ENCODE results near the gene HTT. TPM values are rescaled to one million over a fixed set of nuclear protein-coding genes. Genes with fewer than 3 reads are reported as not detected.

Gene HTT
- total and polyA plus RNA-seq, 2 of the 8 experiments (the other 6 are each of a cell fraction or from before 2014, with no cell fraction given): 24.0 to 71.0 TPM

DNA sequence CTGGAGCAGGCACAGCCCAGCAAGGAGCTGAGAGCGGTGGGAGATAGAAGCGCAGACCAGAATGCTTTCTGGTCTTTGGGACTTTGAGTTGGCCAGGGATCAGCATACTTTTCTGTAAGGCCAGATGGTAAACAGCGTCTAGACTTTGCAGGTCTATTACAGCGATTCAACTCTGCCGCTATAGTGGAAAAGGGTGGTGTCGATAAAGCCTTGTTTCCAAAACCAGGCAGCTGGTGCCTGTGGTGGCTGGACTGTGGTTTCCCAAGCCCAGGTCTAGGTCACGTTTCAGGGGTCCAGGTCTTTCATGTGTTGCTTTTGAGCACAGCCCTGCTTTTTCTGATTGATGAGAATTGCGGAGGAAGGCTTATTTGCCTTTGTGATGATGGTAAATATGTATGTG is 40.2 kb upstream of the HTT start:
- Histone ChIP-seq H3K9me3 (ENCODE audit: insufficient read depth in 2 of 2, low read depth in 1 of 2, low read length in 1 of 2) (no peaks in the 10 kb centered on the region), H2BK15ac (ENCODE audit: low read length) (no peak overlapping the region), H3K4me2 (ENCODE audit: insufficient read depth in 1 of 2, low read depth in 2 of 2, low read length in 2 of 2) (no peak overlapping the region), H2AK5ac (ENCODE audit: low read depth, low read length) (no peak overlapping the region), H3K23me2 (ENCODE audit: low read depth, low read length) (no peaks in the 10 kb centered on the region), H3K4ac (replicated peaks; ENCODE audit: insufficient read length, low read depth, low read length) (no peak overlapping the region), H4K5ac (ENCODE audit: insufficient read length, low read depth, low read length) (no peak overlapping the region), H2BK12ac (ENCODE audit: low read depth, low read length) (no peak overlapping the region), H4K91ac (replicated peaks; ENCODE audit: insufficient read length, low read length) (no peak overlapping the region), H4K8ac (ENCODE audit: extremely low read depth, insufficient read depth, low read length) (no peak overlapping the region), H2BK120ac (replicated peaks; ENCODE audit: low read depth, low read length) (no peak overlapping the region), H3K27ac (ENCODE audit: low read depth, low read length) (no peak overlapping the region), H2BK20ac (ENCODE audit: low read length) (no peak overlapping the region), H3K27me3 (replicated peaks in 1 of 4; ENCODE audit: control insufficient read depth in 3 of 4, extremely low read depth in 1 of 4, insufficient read depth in 3 of 4, low read length in 3 of 4) (no peaks in the 10 kb centered on the region; a peak in 2 of 7 replicates), H4K20me1 (replicated peaks in 1 of 2; ENCODE audit: control insufficient read depth in 1 of 2, insufficient read depth in 2 of 2, low read length in 2 of 2) (no peaks in the 10 kb centered on the region), H2BK5ac (ENCODE audit: low read depth, low read length) (no peak overlapping the region), H3K36me3 (ENCODE audit: control insufficient read depth in 2 of 4, insufficient read depth in 4 of 4, low read length in 3 of 4) (no peaks in the 10 kb centered on the region), H3K79me1 (ENCODE audit: low read depth, low read length) (no peaks in the 10 kb centered on the region), H3K79me2 (ENCODE audit: control insufficient read depth in 1 of 2, insufficient read depth in 2 of 2, low read length in 2 of 2) (no peaks in the 10 kb centered on the region), H3K56ac (replicated peaks; ENCODE audit: insufficient read length, low read depth, low read length) (no peak overlapping the region), H3K4me3 (ENCODE audit: extremely low read depth in 1 of 4, insufficient read depth in 2 of 4, low read depth in 3 of 4, low read length in 4 of 4) (no peak overlapping the region), H3K4me1 (replicated peaks in 1 of 4; ENCODE audit: control insufficient read depth in 3 of 4, insufficient read depth in 4 of 4, low read length in 3 of 4) (no peaks in the 10 kb centered on the region), H3K23ac (ENCODE audit: insufficient read length) (no peak overlapping the region), H3K9ac (replicated peaks in 1 of 4; ENCODE audit: extremely low read depth in 1 of 4, low read depth in 3 of 4, low read length in 3 of 4) (no peak overlapping the region), H3K14ac (ENCODE audit: insufficient read length) (no peak overlapping the region), H3K18ac (ENCODE audit: extremely low read depth, low read length) (no peak overlapping the region), H2AFZ (ENCODE audit: low read length) (no peak overlapping the region; the same call in 1 of the 2 replicates)
- WGBS, 2 experiments (ENCODE audit: extremely low coverage in 1 of 2, insufficient coverage in 1 of 2, insufficient read length in 1 of 2, insufficient replicate concordance in 2 of 2, low coverage in 1 of 2, low lambda C conversion rate in 2 of 2, missing lambda C conversion rate in 1 of 2): 87% methylated on average over 8 of the region's 8 CpGs; no CpG with 5 or more reads in 1 of the 2 experiments
- POLR2A ChIA-PET (ENCODE audit: partially characterized antibody): interaction anchor here (1.5 kb wide), 1 partner anchor 71 kb away, joined by 4 read pairs; the partner anchor contains the start of genes GRK4 and NOP14
- DNase-seq (ENCODE audit: low read depth in 1 of 2, low spot score in 2 of 2) (no peak), FAIRE-seq (no peak)
- CTCF ChIA-PET (ENCODE audit: partially characterized antibody): interaction anchor here (1.1 to 12.5 kb wide), 5 partner anchors 8 to 57 kb away, joined by 3 to 89 read pairs (median 8); no protein-coding TSS in a partner anchor
- TF ChIP-seq, protein P1, sequence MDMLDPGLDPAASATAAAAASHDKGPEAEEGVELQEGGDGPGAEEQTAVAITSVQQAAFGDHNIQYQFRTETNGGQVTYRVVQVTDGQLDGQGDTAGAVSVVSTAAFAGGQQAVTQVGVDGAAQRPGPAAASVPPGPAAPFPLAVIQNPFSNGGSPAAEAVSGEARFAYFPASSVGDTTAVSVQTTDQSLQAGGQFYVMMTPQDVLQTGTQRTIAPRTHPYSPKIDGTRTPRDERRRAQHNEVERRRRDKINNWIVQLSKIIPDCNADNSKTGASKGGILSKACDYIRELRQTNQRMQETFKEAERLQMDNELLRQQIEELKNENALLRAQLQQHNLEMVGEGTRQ (IDR thresholded peaks at IDR 0.05; ENCODE audit: low read length): no peak
- TF ChIP-seq CEBPB (IDR thresholded peaks at IDR 0.05; ENCODE audit: low read depth, low read length) (no peak), HDAC6 (IDR thresholded peaks at IDR 0.05; ENCODE audit: low read depth, low read length) (no peak), RBBP5 (IDR thresholded peaks at IDR 0.05; ENCODE audit: borderline replicate concordance, low read depth, low read length) (no peak), SP1 (IDR thresholded peaks at IDR 0.05; ENCODE audit: low read depth, low read length) (no peak)
